CD14-positive monocyte (primary cell): Measurements from ENCODE around the gene COL6A1. TPM values are rescaled to one million over a fixed set of nuclear protein-coding genes. Genes with fewer than 3 reads are reported as not detected.
"Not testable (repeated sequence)": the region's sequence is repeated elsewhere in the genome, so short reads cannot be mapped to it uniquely, and the experiment has no call there.

Experiments used
- DNase-seq, 3 donors: peaks; one replicate each; pipeline ENCODE4 v3.0.0-alpha.2; 2011 to 2022
- H2AFZ ChIP-seq: 2 replicates; pipeline ENCODE4 v1.6.0; 2012; ENCODE audit warnings: mild to moderate bottlenecking, low read depth, low read length, inconsistent platforms; ENCODE audit not compliant: insufficient read depth, poor library complexity, severe bottlenecking
- H3K27ac ChIP-seq, 2 donors: 1 replicate in 1 of 2; 2 replicates in 1 of 2; pipeline ENCODE4 v1.5.1; 2012 to 2013; ENCODE audit warnings: low read length in 2 of 2, control low read depth in 1 of 2, inconsistent platforms in 1 of 2, low read depth in 1 of 2, mild to moderate bottlenecking in 1 of 2
- H3K27me3 ChIP-seq, 2 donors: one replicate each; pipeline versions ENCODE4 v1.6.0 to v1.6.1; 2011 to 2013; ENCODE audit warnings: low read length in 2 of 2; ENCODE audit not compliant: control insufficient read depth in 2 of 2, insufficient read depth in 2 of 2
- H3K36me3 ChIP-seq, 2 donors: replicated peaks in 1 of 2; 1 replicate in 1 of 2; 2 replicates in 1 of 2; pipeline versions ENCODE4 v1.5.1 to v1.6.1; 2012 to 2013; ENCODE audit warnings: low read length in 2 of 2, control low read depth in 1 of 2, inconsistent platforms in 1 of 2, mild to moderate bottlenecking in 1 of 2; ENCODE audit not compliant: insufficient read depth in 2 of 2, control insufficient read depth in 1 of 2
- H3K4me1 ChIP-seq, 2 donors: 1 replicate in 1 of 2; 2 replicates in 1 of 2; pipeline versions ENCODE4 v1.5.1 to v1.6.1; 2012 to 2013; ENCODE audit warnings: low read length in 2 of 2, control low read depth in 1 of 2, inconsistent platforms in 1 of 2, mild to moderate bottlenecking in 1 of 2, moderate library complexity in 1 of 2; ENCODE audit not compliant: insufficient read depth in 2 of 2, control insufficient read depth in 1 of 2
- H3K4me2 ChIP-seq: replicated peaks from 2 replicates; pipeline ENCODE3; 2012; ENCODE audit warnings: low read length, moderate library complexity, mild to moderate bottlenecking; ENCODE audit not compliant: poor library complexity, severe bottlenecking; ENCODE audit errors: extremely low read depth
- H3K4me3 ChIP-seq, 3 experiments: fragments of 200-600 bp in 1 of 3; sonication (generic) in 1 of 3; replicated peaks in 1 of 3; 1 replicate in 2 of 3; 2 replicates in 1 of 3; pipeline ENCODE4 v1.5.1; 2011 to 2013; ENCODE audit warnings: low read length in 3 of 3, mild to moderate bottlenecking in 3 of 3, control low read depth in 2 of 3, low read depth in 2 of 3, inconsistent platforms in 1 of 3, moderate library complexity in 1 of 3
- H3K79me2 ChIP-seq: 2 replicates; pipeline ENCODE4 v1.6.0; 2012; ENCODE audit warnings: mild to moderate bottlenecking, control low read depth, inconsistent platforms, low read length, moderate library complexity; ENCODE audit not compliant: insufficient read depth
- H3K9ac ChIP-seq: 2 replicates; pipeline ENCODE4 v1.6.0; 2017; ENCODE audit warnings: low read length, mild to moderate bottlenecking; ENCODE audit not compliant: insufficient read depth, poor library complexity, severe bottlenecking
- H3K9me3 ChIP-seq, 2 donors: replicated peaks in 1 of 2; 1 replicate in 1 of 2; 2 replicates in 1 of 2; pipeline versions ENCODE4 v1.5.1 to v1.6.1; 2012 to 2013; ENCODE audit warnings: low read length in 2 of 2, control low read depth in 1 of 2; ENCODE audit not compliant: control insufficient read depth in 1 of 2, insufficient read depth in 1 of 2
- H4K20me1 ChIP-seq: 2 replicates; pipeline ENCODE4 v1.6.0; 2012; ENCODE audit warnings: mild to moderate bottlenecking, low read length, control low read depth, moderate library complexity; ENCODE audit not compliant: insufficient read depth
- H3K27ac Mint-ChIP-seq, 7 donors: one replicate each; pipeline ENCODE4 v1.8.0; 2020; ENCODE audit warnings: mild to moderate bottlenecking in 7 of 7, mixed read lengths in 7 of 7, moderate library complexity in 6 of 7, inconsistent platforms in 2 of 7
- H3K27me3 Mint-ChIP-seq, 3 donors: one replicate each; pipeline ENCODE4 v1.8.0; 2021 to 2022; ENCODE audit warnings: low read depth in 3 of 3, mild to moderate bottlenecking in 3 of 3, mixed read lengths in 3 of 3, moderate library complexity in 3 of 3, inconsistent platforms in 1 of 3
- H3K36me3 Mint-ChIP-seq, 2 donors: one replicate each; pipeline ENCODE4 v1.8.0; 2020; ENCODE audit warnings: mixed read lengths in 2 of 2, inconsistent platforms in 1 of 2, mild to moderate bottlenecking in 1 of 2
- H3K4me1 Mint-ChIP-seq: one replicate; pipeline ENCODE4 v1.8.0; 2020; ENCODE audit warnings: mild to moderate bottlenecking, mixed read lengths
- H3K4me3 Mint-ChIP-seq, 2 donors: one replicate each; pipeline ENCODE4 v1.8.0; 2020; ENCODE audit warnings: mild to moderate bottlenecking in 2 of 2, mixed read lengths in 2 of 2, moderate library complexity in 1 of 2
- H3K9me3 Mint-ChIP-seq, 7 donors: one replicate each; pipeline ENCODE4 v1.8.0; 2020 to 2022; ENCODE audit warnings: mixed read lengths in 7 of 7, mild to moderate bottlenecking in 6 of 7, moderate library complexity in 6 of 7, inconsistent platforms in 2 of 7
- WGBS: methylation state at CpG from one replicate; pipeline ENCODE4 v1.1.5; 2013; ENCODE audit warnings: missing lambda C conversion rate; ENCODE audit not compliant: insufficient coverage; 5-methylcytosine and 5-hydroxymethylcytosine counted together
- intact Hi-C, 2 donors: fragments of 100-400 bp; cut with micrococcal nuclease; formaldehyde crosslinking; loops; one replicate each; pipeline versions ENCODE4 v1.15.0 to v1.15.1; 2023
- polyA plus RNA-seq, 3 donors: library from polyadenylated mRNA; depleted of rRNA in 1 of 3; unstranded in 2 of 3; stranded (reverse) in 1 of 3; fragments of 300-500 nt in 2 of 3; fragments of >200 nt in 1 of 3; fragmentation: Illumina TruSeq in 2 of 3; gene quantifications; 1 replicate in 2 of 3; 2 replicates in 1 of 3; pipeline ENCODE4 v1.2.3, GENCODE V29; 2012 to 2021
- TF ChIP-seq, protein P1 (sequence below): fragments of 200-600 bp; IDR thresholded peaks from one replicate; pipeline ENCODE4 v1.8.0; 2022; ENCODE audit warnings: antibody characterized with exemption, mild to moderate bottlenecking

COL6A1 gene
- polyA plus RNA-seq, 3 donors = 0.08 to 0.11 (median 0.10) TPM

DNA sequence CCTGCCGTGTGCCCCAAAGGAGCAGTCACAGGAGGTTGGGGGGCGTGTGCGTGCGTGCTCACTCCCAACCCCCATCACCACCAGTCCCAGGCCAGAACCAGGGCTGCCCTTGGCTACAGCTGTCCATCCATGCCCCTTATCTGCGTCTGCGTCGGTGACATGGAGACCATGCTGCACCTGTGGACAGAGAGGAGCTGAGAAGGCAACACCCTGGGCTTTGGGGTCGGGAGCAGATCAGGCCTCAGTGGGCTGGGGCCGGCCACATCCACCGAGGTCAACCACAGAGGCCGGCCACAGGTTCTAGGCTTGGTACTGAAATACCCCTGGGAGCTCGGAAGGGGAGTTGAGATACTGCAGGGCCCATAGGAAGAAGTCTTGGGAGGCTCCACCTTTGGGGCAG lies 23.5 kb downstream of the COL6A1 start:
- Histone ChIP-seq H3K79me2 (no peaks in the 10 kb centered on the region), H3K27ac (no peak overlapping the region), H3K27me3 (no peaks in the 10 kb centered on the region), H3K4me3 (no peak overlapping the region), H4K20me1 (no peaks in the 10 kb centered on the region), H3K9ac (no peak overlapping the region), H3K36me3 (no peaks in the 10 kb centered on the region), H3K9me3 (peaks cover 26 to 85% of the 10 kb centered on the region in 2 donors), H2AFZ (no peak overlapping the region), H3K4me1 (no peaks in the 10 kb centered on the region), H3K4me2 (no peak overlapping the region)
- no peaks in the 10 kb centered on the region for H3K4me1 Mint-ChIP-seq
- no peak overlapping the region for H3K27ac Mint-ChIP-seq
- TF ChIP-seq, protein P1, sequence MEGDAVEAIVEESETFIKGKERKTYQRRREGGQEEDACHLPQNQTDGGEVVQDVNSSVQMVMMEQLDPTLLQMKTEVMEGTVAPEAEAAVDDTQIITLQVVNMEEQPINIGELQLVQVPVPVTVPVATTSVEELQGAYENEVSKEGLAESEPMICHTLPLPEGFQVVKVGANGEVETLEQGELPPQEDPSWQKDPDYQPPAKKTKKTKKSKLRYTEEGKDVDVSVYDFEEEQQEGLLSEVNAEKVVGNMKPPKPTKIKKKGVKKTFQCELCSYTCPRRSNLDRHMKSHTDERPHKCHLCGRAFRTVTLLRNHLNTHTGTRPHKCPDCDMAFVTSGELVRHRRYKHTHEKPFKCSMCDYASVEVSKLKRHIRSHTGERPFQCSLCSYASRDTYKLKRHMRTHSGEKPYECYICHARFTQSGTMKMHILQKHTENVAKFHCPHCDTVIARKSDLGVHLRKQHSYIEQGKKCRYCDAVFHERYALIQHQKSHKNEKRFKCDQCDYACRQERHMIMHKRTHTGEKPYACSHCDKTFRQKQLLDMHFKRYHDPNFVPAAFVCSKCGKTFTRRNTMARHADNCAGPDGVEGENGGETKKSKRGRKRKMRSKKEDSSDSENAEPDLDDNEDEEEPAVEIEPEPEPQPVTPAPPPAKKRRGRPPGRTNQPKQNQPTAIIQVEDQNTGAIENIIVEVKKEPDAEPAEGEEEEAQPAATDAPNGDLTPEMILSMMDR = no peak
- DNase-seq = no peak
- no peak overlapping the region for H3K4me3 Mint-ChIP-seq
- intact Hi-C loops = no loop called here
- WGBS = 96% methylated on average over 12 of the region's 12 CpGs
- peaks cover 38 to 83% (median 48%) of the 10 kb centered on the region in 7 donors for H3K9me3 Mint-ChIP-seq
- H3K36me3 Mint-ChIP-seq = no peaks in the 10 kb centered on the region
- no peaks in the 10 kb centered on the region for H3K27me3 Mint-ChIP-seq

DNA sequence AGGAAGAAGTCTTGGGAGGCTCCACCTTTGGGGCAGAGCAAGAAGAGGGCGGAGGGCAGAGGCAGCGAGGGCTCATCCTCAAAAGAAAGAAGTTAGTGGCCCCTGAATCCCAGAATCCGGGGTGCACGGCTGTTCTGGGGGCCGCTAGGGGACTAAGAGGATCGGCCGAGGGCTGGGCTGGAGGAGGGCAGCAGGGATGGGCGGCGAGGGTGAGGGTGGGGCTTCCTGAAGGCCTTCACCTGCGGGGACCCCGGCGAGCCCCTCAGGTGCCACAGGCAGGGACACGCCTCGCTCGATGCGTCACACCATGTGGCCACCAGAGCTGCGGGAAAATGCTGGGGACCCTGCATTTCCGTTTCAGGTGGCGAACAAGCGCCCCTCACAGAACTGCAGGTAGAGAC lies 23.9 kb downstream of the COL6A1 start:
- TF ChIP-seq, protein P1 = no peak
- Mint-ChIP-seq H3K4me1 (no peaks in the 10 kb centered on the region), H3K27me3 (no peaks in the 10 kb centered on the region), H3K36me3 (no peaks in the 10 kb centered on the region), H3K9me3 (peaks cover 38 to 79% (median 48%) of the 10 kb centered on the region in 7 donors), H3K4me3 (no peak overlapping the region), H3K27ac (no peak overlapping the region)
- H3K27me3 ChIP-seq = no peaks in the 10 kb centered on the region
- H3K9me3 ChIP-seq = peaks cover 26 to 83% of the 10 kb centered on the region in 2 donors
- no peak overlapping the region for H3K9ac ChIP-seq
- H3K4me2 ChIP-seq = no peak overlapping the region
- H3K36me3 ChIP-seq = no peaks in the 10 kb centered on the region
- 99% methylated on average over 20 of the region's 20 CpGs for WGBS
- DNase-seq = no peak
- no peaks in the 10 kb centered on the region for H3K4me1 ChIP-seq
- H3K79me2 ChIP-seq = no peaks in the 10 kb centered on the region
- intact Hi-C loops = no loop called here
- no peaks in the 10 kb centered on the region for H4K20me1 ChIP-seq
- H3K4me3 ChIP-seq = no peak overlapping the region
- H3K27ac ChIP-seq = no peak overlapping the region
- H2AFZ ChIP-seq = no peak overlapping the region

DNA sequence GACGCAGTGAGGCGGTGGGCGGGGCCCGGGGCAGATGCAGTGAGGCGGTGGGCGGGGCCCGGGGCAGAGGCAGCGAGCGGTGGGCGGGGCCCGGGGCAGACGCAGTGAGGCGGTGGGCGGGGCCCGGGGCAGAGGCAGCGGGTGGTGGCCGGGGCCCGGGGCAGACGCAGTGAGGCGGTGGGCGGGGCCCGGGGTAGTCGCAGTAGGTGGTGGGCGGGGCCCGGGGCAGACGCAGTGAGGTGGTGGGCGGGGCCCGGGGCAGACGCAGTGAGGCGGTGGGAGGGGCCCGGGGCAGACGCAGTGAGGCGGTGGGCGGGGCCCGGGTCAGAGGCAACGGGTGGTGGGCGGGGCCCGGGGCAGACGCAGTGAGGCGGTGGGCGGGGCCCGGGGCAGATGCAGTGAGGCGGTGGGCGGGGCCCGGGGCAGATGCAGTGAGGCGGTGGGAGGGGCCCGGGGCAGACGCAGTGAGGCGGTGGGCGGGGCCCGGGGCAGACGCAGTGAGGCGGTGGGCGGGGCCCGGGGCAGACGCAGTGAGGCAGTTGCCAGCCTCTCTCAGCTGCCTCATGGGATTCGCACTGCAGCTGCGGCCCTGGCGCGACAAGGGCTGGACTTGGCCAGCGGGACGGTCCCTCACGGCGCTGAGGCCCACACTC lies 24.4 kb downstream of the COL6A1 start:
- H3K27ac ChIP-seq, H3K27me3 Mint-ChIP-seq, H3K4me3 ChIP-seq, H4K20me1 ChIP-seq, H3K27ac Mint-ChIP-seq, H3K36me3 Mint-ChIP-seq, H3K79me2 ChIP-seq, H2AFZ ChIP-seq, H3K36me3 ChIP-seq, H3K4me2 ChIP-seq, H3K9ac ChIP-seq, H3K27me3 ChIP-seq, H3K4me3 Mint-ChIP-seq, intact Hi-C loops, H3K4me1 Mint-ChIP-seq, H3K4me1 ChIP-seq: not testable (repeated sequence)
- H3K9me3 Mint-ChIP-seq = peaks cover 38 to 73% (median 47%) of the 10 kb centered on the region in 7 donors
- peaks cover 26 to 78% of the 10 kb centered on the region in 2 donors for H3K9me3 ChIP-seq
- WGBS = 92% methylated on average over 17 of the region's 64 CpGs
- DNase-seq = peak in 1 of 3 donors; percentile 1
